Esophagus squamous epithelium (tissue), 4 donors: ENCODE measurements around the gene IAH1.

Source experiments
- POLR2A ChIP-seq, 4 donors: fragments of 450-650 bp; IDR thresholded peaks; one replicate each; pipeline ENCODE4 v1.6.1; 2017; ENCODE audit warnings: antibody characterized with exemption in 4 of 4, mild to moderate bottlenecking in 4 of 4, moderate library complexity in 3 of 4
- TF ChIP-seq, protein P1 (sequence below), 6 experiments: fragments of 450-650 bp in 4 of 6; fragments of 200-600 bp in 2 of 6; sonication (generic) in 2 of 6; IDR thresholded peaks; one replicate each; pipeline ENCODE4 v1.5.1; 2016 to 2019; ENCODE audit warnings: antibody characterized with exemption in 6 of 6, mild to moderate bottlenecking in 4 of 6, moderate library complexity in 4 of 6

DNA sequence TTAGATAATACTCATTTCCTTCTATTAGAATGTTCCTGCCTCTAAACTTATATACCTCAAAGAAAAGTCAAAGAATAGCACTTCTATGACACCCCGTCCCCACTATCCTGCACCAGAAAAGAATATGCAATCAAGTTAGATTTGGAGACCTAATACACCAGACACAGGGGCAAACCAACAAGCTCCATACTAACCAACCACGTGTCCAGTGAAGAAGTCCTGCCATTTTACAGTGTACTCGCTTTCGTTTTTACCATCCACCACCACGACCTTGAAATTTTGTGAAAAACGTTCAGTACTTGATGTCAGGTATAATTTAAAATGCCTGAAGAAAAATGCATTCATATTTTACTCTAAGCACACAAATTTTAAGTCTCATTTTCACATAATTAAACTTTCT is 62.2 kb downstream of the IAH1 start:
- TF ChIP-seq, protein P1, sequence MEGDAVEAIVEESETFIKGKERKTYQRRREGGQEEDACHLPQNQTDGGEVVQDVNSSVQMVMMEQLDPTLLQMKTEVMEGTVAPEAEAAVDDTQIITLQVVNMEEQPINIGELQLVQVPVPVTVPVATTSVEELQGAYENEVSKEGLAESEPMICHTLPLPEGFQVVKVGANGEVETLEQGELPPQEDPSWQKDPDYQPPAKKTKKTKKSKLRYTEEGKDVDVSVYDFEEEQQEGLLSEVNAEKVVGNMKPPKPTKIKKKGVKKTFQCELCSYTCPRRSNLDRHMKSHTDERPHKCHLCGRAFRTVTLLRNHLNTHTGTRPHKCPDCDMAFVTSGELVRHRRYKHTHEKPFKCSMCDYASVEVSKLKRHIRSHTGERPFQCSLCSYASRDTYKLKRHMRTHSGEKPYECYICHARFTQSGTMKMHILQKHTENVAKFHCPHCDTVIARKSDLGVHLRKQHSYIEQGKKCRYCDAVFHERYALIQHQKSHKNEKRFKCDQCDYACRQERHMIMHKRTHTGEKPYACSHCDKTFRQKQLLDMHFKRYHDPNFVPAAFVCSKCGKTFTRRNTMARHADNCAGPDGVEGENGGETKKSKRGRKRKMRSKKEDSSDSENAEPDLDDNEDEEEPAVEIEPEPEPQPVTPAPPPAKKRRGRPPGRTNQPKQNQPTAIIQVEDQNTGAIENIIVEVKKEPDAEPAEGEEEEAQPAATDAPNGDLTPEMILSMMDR (IDR thresholded peaks at IDR 0.05), result no peak
- no peak for TF ChIP-seq POLR2A (IDR thresholded peaks at IDR 0.05)
